Mesodermal cell (in vitro differentiated cells): ENCODE measurements around the gene RASGEF1C.
"Not testable (repeated sequence)": the region's sequence is repeated elsewhere in the genome, so short reads cannot be mapped to it uniquely, and the experiment has no call there.

Experiments
- H3K27ac ChIP-seq: 2 replicates; pipeline ENCODE4 v1.7.0; 2013; ENCODE audit warnings: mild to moderate bottlenecking, low read depth, low read length, moderate library complexity; ENCODE audit not compliant: severe bottlenecking
- H3K36me3 ChIP-seq: 2 replicates; pipeline ENCODE4 v1.7.1; 2013; ENCODE audit warnings: mild to moderate bottlenecking, low read length, moderate library complexity; ENCODE audit not compliant: control insufficient read depth, insufficient read depth
- H3K4me1 ChIP-seq: one replicate; pipeline ENCODE4 v1.7.1; 2013; ENCODE audit warnings: mild to moderate bottlenecking, low read length; ENCODE audit not compliant: insufficient read depth, control insufficient read depth, poor library complexity, severe bottlenecking
- H3K4me3 ChIP-seq: 2 replicates; pipeline ENCODE4 v1.7.0; 2013; ENCODE audit warnings: low read length, control low read depth, mild to moderate bottlenecking; ENCODE audit not compliant: insufficient read depth, poor library complexity, severe bottlenecking; ENCODE audit errors: extremely low read depth
- H3K9me3 ChIP-seq: 2 replicates; pipeline ENCODE4 v1.7.1; 2013; ENCODE audit warnings: mild to moderate bottlenecking, low read length, moderate library complexity; ENCODE audit not compliant: control insufficient read depth
- WGBS, 2 experiments: methylation state at CpG; one replicate each; pipeline ENCODE4 v1.1.5; 2013; ENCODE audit warnings: missing lambda C conversion rate in 2 of 2; ENCODE audit not compliant: insufficient coverage in 2 of 2; 5-methylcytosine and 5-hydroxymethylcytosine counted together

RASGEF1C gene

GRCh38 chr5:180124662-180125061 is 84.3 kb downstream of the RASGEF1C start:
- H3K4me1 ChIP-seq, H3K36me3 ChIP-seq, H3K9me3 ChIP-seq, H3K4me3 ChIP-seq, H3K27ac ChIP-seq: not testable (repeated sequence)
- WGBS, 2 experiments: 95 to 100% methylated on average over 5 of the region's 6 CpGs

- Histone ChIP-seq H3K4me1 (no peaks in the 10 kb centered on the region), H3K36me3 (no peaks in the 10 kb centered on the region), H3K27ac (no peak overlapping the region), H3K4me3 (no peak overlapping the region), H3K9me3 (no peaks in the 10 kb centered on the region)
- no CpG with 5 or more reads among the region's 1 CpG for WGBS, 2 experiments
Measured at GRCh38 chr5:180122875-180123274, 86.1 kb downstream of the RASGEF1C start.

GRCh38 chr5:180121826-180122413 is 87.1 kb downstream of the RASGEF1C start:
- Histone ChIP-seq H3K9me3 (no peaks in the 10 kb centered on the region), H3K4me3 (no peak overlapping the region), H3K36me3 (no peaks in the 10 kb centered on the region), H3K4me1 (no peaks in the 10 kb centered on the region), H3K27ac (no peak overlapping the region)
- WGBS, 2 experiments: 86 to 92% methylated on average over 7 of the region's 9 CpGs

- WGBS, 2 experiments: 90 to 93% methylated on average over 22 to 25 of the region's 28 CpGs
- no peaks in the 10 kb centered on the region for H3K9me3 ChIP-seq
- H3K27ac ChIP-seq: no peak overlapping the region
- no peak overlapping the region for H3K4me3 ChIP-seq
- H3K36me3 ChIP-seq: no peaks in the 10 kb centered on the region
- peaks cover 6% of the 10 kb centered on the region for H3K4me1 ChIP-seq
Measured at GRCh38 chr5:180120237-180121101, 88.5 kb downstream of the RASGEF1C start.

- 84 to 90% methylated on average over 3 to 11 of the region's 12 CpGs for WGBS, 2 experiments
- no peak overlapping the region for H3K4me3 ChIP-seq
Measured at GRCh38 chr5:180119903-180120236, 89.1 kb downstream of the RASGEF1C start.

GRCh38 chr5:180119031-180119902 is 89.7 kb downstream of the RASGEF1C start:
- no peak overlapping the region for H3K4me3 ChIP-seq
- no peaks in the 10 kb centered on the region for H3K9me3 ChIP-seq
- H3K36me3 ChIP-seq: no peaks in the 10 kb centered on the region
- 87 to 92% methylated on average over 21 to 23 of the region's 23 CpGs for WGBS, 2 experiments
- no peak overlapping the region for H3K27ac ChIP-seq
- peaks cover 6% of the 10 kb centered on the region for H3K4me1 ChIP-seq

More at GRCh38 chr5:180119903-180120236, 89.1 kb downstream of the RASGEF1C start:
- peaks cover 6% of the 10 kb centered on the region for H3K4me1 ChIP-seq
- H3K36me3 ChIP-seq: no peaks in the 10 kb centered on the region
- H3K27ac ChIP-seq: no peak overlapping the region
- no peaks in the 10 kb centered on the region for H3K9me3 ChIP-seq

- no peak overlapping the region for H3K4me3 ChIP-seq
- no peaks in the 10 kb centered on the region for H3K9me3 ChIP-seq
- no peak overlapping the region for H3K27ac ChIP-seq
- WGBS, 2 experiments: 87 to 90% methylated on average over 7 of the region's 14 CpGs
- H3K36me3 ChIP-seq: no peaks in the 10 kb centered on the region
- peaks cover 6% of the 10 kb centered on the region for H3K4me1 ChIP-seq
Measured at GRCh38 chr5:180118391-180118791, 90.6 kb downstream of the RASGEF1C start.

GRCh38 chr5:180117000-180117725 is 91.8 kb downstream of the RASGEF1C start:
- H3K4me3 ChIP-seq: no peak overlapping the region
- peaks cover 6% of the 10 kb centered on the region for H3K4me1 ChIP-seq
- WGBS, 2 experiments: 91 to 94% methylated on average over 13 to 14 of the region's 14 CpGs
- no peak overlapping the region for H3K27ac ChIP-seq
- no peaks in the 10 kb centered on the region for H3K36me3 ChIP-seq
- no peaks in the 10 kb centered on the region for H3K9me3 ChIP-seq

- H3K4me3 ChIP-seq: no peak overlapping the region
- H3K4me1 ChIP-seq: peaks cover 6% of the 10 kb centered on the region
- H3K36me3 ChIP-seq: no peaks in the 10 kb centered on the region
- no peaks in the 10 kb centered on the region for H3K9me3 ChIP-seq
- H3K27ac ChIP-seq: no peak overlapping the region
- 90 to 92% methylated on average over 29 to 30 of the region's 31 CpGs for WGBS, 2 experiments
Measured at GRCh38 chr5:180116077-180116999, 92.7 kb downstream of the RASGEF1C start.
